VCaP (cell line): ENCODE data around the gene ALCAM.

Experiments
- H3K27ac ChIP-seq: fragments of 450-650 bp; 2 replicates; pipeline ENCODE4 v1.5.1; 2017
- TF ChIP-seq, protein P1 (sequence below): fragments of 450-650 bp; conservative IDR thresholded peaks from 2 replicates; pipeline ENCODE4 v1.5.1; 2017; ENCODE audit warnings: mild to moderate bottlenecking, moderate library complexity

ALCAM gene

GRCh38 chr3:105495021-105495420 is 128.3 kb downstream of the ALCAM start:
- TF ChIP-seq, protein P1, sequence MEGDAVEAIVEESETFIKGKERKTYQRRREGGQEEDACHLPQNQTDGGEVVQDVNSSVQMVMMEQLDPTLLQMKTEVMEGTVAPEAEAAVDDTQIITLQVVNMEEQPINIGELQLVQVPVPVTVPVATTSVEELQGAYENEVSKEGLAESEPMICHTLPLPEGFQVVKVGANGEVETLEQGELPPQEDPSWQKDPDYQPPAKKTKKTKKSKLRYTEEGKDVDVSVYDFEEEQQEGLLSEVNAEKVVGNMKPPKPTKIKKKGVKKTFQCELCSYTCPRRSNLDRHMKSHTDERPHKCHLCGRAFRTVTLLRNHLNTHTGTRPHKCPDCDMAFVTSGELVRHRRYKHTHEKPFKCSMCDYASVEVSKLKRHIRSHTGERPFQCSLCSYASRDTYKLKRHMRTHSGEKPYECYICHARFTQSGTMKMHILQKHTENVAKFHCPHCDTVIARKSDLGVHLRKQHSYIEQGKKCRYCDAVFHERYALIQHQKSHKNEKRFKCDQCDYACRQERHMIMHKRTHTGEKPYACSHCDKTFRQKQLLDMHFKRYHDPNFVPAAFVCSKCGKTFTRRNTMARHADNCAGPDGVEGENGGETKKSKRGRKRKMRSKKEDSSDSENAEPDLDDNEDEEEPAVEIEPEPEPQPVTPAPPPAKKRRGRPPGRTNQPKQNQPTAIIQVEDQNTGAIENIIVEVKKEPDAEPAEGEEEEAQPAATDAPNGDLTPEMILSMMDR = no peak
- H3K27ac ChIP-seq = no peak overlapping the region

GRCh38 chr3:105496343-105496742 is 129.6 kb downstream of the ALCAM start:
- TF ChIP-seq, protein P1 = no peak
- no peak overlapping the region for H3K27ac ChIP-seq

- H3K27ac ChIP-seq = no peak overlapping the region
- TF ChIP-seq, protein P1 = no peak
Measured at GRCh38 chr3:105497386-105497785, 130.7 kb downstream of the ALCAM start.

DNA sequence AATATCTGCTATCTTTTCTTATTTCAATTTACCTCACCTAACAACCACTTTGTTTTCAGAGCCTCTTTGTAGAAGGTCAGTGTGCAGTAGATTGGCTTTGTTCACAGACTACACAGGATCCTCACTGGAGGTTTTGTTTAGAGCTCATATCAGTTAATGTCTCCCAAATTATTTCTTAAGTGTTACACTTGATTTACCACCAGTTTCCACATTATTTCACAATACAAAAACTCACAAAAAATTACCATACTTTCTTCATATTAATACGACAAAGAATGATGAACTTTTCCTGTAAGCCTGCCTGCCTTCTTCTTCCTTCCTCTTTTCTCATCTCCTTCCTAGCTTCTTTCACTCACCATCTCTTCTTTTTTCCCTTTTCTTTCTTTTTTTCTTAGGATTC is 133.3 kb downstream of the ALCAM start:
- TF ChIP-seq, protein P1 = no peak
- peak overlapping the region; percentile 43 for H3K27ac ChIP-seq

DNA sequence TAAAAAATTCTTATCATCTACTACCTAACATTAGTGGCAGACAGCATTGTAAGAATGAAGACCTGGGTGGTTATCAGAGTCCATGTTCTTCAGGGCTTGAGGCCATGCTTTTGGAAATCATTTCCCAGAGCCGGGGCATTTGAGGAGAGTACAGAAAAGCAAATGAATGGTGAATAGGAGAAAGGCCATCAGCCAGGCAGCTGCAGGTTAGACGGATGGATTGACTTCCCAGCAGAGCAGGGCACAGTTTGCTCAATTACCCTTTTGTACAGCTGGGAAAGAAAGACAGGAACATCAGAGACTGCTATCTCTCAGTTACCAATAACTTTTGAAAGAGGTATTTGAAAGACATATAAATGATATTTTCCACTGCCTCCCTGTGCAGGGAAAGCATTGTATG is 135.6 kb downstream of the ALCAM start:
- TF ChIP-seq, protein P1 = no peak
- no peak overlapping the region for H3K27ac ChIP-seq

- H3K27ac ChIP-seq = no peak overlapping the region
- TF ChIP-seq, protein P1 = no peak
Measured at GRCh38 chr3:105503191-105503593, 136.5 kb downstream of the ALCAM start.

DNA sequence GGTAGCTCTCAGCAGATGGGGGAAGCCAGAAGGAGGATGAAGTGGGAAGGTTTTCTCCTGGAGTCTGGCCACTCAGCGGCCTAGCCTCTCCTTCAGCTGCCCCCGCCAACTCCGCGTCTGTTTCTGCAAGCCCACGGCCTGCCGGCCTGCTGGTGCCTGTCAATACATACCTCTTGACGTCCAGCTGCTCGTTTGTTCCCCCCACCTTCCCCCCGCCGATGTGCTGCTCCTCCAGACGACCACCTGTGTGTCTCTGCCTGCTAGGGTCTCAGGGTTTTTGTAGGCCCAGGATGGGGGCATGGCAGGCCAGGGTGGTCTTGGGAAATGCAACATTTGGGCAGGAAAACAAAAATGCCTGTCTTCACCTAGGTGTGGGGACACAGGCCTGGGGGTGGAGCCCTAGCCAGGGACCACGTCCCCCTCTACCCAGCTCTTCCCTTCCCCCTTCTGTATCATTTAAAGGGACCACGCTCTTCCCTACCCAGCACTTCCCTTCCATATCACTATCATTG is 137.8 kb downstream of the ALCAM start:
- H3K27ac ChIP-seq = no peak overlapping the region
- TF ChIP-seq, protein P1 = no peak
